CD4-positive, alpha-beta T cell treated with Interleukin-12 subunit alpha and Interleukin-12 subunit beta, for 1 hour (primary cell): Measurements from ENCODE around the gene GMPPB.

ENCODE experiments used
- DNase-seq: peaks from one replicate; pipeline ENCODE4 v3.0.0-alpha.2; 2020

Gene GMPPB

GRCh38 chr3:49727924-49728361, 4.2 kb upstream of the GMPPB start:
- no peak for DNase-seq

GRCh38 chr3:49727154-49727923, 3.6 kb upstream of the GMPPB start:
- DNase-seq, result no peak

DNA sequence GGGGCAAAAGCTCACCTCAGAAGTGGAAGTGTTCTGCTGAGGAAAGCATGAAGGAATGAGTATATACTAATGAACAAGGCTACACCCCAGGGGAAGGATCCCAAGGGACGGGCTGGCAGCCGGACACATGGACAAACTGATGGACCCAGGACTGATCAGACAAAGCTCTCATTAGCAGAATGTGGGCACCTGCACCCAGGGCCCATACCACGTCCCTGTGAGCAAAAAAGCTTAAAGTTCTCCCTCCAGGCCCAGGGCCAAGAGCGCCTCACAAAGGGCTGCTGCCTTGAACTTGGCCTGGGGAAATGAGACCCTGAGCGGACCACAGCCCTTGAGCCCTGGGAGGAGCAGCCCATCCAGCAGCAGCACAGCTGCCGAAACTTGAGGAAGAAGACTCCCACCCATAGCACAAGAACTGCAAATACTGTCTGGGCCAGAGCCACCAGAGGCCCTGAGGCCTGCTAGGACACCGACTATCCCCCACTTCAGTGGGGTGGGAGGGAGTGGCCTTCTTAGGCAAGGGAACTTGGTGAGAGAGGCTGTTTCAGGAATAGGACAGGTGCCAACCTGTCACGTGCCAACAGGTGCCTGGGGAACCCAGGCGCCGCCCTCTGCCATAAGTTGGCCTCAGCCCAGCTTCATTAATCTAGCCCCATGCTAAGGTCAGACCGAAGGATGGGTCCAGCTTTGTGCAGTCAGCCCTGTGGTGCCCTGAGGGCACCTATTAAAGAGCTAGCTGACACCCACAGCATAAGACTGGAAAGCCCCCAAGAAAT, 2.3 kb upstream of the GMPPB start:
- DNase-seq, result no peak

- DNase-seq, result peak; percentile 61
These were observed 835 bp upstream of the GMPPB start for GRCh38 chr3:49724586-49724985.

- DNase-seq, result peak; percentile 66
These were observed 489 bp downstream of the GMPPB start for GRCh38 chr3:49723296-49723627.

- DNase-seq, result no peak
These were observed 855 bp downstream of the GMPPB start for GRCh38 chr3:49722896-49723295.

GRCh38 chr3:49721896-49722781, 1.6 kb downstream of the GMPPB start:
- no peak for DNase-seq

DNA sequence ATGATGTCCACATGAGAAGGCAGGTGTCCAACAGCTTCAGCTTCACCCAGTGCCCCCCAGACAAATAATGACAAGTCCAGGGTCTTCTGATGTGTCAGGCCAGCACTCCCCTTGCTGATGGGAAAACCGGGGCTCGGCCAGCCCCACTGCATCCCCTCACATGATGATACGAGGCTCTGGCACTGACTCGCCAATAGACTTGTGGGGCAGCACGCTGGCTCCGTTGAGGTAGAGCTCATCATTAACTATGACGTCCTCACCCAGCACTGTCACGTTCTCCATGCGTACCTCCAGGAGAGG, 2.2 kb downstream of the GMPPB start:
- DNase-seq, result no peak

- no peak for DNase-seq
These were observed 2.7 kb downstream of the GMPPB start for GRCh38 chr3:49720855-49721595.

DNA sequence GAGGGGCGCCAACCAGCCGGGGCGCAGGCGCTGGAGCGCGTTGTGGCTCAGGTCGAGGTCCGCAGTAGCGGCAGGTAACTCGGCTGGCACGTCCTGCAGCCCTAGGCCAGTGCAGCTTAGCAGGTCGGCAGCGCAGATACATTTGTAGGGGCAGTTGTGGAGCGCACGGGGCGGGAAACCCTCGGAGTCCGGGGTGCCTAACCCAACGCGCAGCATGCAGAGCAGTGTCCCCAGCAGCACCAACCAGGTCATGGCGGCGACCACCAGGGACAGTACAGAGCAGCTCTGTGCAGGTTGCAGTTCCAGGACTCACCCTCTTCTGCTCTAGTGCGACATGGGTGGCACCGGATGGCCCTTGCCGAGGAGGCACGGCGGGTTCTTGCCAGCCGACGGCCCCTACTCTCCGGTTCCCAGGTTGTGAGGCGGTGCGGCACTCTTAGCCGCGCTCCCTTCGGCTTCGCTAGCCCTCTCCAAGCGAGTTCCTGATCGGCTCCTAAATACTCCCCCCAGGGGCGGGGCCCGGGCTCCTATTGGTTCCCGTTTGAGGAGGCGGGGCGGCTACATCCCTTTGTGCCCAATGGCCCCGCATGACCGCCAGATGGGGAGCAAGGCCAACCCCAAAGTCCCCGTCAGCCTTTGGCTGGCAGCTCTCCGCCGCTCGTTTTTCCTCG, 4.4 kb downstream of the GMPPB start, which contains the start of gene AMIGO3:
AMIGO3 (minus strand) TSS at position 471 of the 671 bp plus-strand sequence; CDS start at position 252, 219 bp downstream.
- peak; percentile 91 for DNase-seq

GRCh38 chr3:49718858-49719213, 4.9 kb downstream of the GMPPB start:
- DNase-seq, result no peak

DNA sequence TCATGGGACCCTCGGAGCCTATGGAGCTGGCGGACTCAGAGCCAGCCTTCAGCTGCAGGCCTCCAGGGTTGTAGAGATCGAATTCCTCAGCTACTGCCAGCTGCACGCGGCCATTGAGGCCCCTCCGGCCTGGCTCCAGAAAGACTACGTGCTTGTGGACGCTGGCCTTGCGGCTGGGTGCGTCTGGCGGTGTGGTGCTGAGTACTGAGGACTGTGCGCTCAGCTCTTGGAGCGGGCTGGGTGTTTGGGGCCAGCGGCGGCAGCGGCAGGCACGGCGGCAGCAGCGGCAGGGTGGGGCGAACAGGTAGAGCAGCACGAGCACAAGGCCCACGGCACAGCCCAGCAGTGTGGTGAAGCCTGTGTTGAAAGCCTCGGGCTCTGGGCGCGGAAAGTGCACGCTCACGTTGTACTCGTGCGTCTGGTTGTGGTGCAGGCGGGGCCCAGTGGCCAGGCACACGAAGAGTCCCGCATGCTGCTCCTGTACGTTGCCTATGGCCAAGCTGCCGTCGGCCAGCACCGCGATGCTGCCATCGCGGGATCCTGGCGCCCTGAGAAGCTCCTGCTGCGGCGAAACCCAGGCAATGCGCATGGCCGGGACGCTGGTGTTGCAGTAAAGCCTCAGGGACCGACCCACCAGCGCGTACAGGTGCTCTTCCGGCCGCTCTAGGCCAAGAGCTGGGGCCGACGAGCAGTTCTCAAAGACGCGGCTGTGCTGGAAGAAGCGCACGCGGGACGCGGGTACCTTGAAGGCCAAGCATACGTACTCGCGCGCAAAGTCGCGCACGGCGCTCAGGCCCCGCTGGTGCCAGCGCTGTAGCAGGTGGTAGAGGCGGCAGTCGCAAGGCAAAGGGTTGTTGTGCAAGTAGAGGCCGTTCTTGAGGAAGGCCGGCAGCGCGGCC, 5.5 kb downstream of the GMPPB start:
- no peak for DNase-seq

DNA sequence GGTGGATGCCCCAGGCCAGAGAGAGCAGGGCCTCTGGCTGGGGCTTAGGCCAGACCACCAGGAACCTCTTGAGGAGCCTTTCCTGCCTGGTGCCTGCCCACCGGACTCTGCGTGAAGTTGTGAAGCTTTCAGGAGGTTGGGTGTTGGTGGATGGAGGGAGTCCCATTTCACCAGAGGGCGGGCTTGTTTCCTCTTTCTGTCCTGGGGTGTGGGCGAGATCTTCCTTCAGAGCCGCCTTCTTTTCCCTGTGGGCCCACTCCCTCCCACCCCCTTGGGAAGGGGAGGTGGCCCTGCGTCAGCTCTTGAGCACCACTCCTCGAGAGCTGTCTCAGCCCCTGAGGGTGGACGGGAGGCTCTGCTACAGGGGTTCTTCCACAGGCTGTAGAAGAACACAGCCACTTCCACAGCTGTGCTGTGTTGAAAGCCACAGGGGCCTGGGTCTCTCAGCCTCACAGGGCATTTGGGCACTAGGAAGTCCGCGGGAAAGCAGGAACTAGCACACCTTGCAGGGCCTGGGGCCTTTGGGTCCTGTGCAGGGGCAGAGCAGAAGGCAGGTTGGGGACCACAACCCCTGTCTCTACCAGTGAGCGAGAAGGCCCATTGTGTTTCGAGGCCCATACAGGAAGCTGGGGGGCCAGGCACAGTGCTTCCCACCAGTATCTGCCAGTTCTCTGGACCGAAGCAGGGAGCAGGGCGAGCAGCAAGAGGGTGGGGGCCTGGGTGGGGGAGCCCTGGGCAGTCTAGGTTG, 6.4 kb downstream of the GMPPB start:
- no peak for DNase-seq

DNA sequence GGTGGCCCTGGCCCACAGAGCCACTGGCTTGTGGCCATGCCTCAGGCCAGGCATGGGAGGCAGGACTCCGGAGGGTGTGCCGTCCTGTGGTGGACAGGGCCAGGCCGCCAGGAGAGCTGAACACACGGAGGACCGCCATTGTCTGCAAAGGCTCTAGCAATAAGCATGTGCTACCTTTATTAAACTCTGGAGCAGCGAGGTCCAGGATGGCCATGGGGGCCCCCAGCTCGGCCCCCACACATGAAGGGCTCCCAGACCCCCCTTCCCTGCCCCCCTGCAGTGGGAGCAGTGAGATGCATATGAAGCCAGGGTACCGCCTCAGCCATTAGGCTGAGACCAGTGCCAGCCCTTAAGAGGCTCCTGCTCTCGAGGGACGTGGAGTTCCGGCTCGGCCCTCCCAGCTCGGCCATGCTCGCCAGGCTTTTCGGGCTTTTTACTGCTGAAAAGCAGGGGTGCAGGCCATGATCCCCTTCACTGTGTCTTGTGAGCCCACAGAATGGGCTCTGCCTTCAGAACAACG, 7.0 kb downstream of the GMPPB start:
- DNase-seq, result no peak

GRCh38 chr3:49716169-49716568, 7.6 kb downstream of the GMPPB start:
- DNase-seq, result no peak

DNA sequence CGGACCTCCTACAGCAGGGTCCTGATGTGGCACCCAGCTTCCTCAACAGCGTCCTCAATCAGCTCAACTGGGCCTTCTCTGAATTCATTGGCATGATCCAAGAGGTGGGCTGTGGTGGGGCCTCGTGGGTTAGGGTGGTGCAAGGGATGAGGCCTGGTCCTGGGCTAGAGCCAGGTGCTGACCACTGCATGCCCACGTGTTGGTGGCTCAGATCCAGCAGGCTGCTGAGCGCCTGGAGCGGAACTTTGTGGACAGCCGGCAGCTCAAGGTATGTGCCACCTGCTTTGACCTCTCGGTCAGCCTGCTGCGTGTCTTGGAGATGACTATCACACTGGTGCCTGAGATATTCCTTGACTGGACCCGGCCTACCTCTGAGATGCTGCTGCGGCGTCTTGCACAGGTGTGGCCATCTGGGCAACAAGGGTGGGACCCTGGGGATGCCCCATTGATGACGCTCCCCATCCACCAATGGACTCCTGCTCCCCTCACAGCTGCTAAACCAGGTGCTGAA, 8.1 kb downstream of the GMPPB start:
- DNase-seq, result no peak

DNA sequence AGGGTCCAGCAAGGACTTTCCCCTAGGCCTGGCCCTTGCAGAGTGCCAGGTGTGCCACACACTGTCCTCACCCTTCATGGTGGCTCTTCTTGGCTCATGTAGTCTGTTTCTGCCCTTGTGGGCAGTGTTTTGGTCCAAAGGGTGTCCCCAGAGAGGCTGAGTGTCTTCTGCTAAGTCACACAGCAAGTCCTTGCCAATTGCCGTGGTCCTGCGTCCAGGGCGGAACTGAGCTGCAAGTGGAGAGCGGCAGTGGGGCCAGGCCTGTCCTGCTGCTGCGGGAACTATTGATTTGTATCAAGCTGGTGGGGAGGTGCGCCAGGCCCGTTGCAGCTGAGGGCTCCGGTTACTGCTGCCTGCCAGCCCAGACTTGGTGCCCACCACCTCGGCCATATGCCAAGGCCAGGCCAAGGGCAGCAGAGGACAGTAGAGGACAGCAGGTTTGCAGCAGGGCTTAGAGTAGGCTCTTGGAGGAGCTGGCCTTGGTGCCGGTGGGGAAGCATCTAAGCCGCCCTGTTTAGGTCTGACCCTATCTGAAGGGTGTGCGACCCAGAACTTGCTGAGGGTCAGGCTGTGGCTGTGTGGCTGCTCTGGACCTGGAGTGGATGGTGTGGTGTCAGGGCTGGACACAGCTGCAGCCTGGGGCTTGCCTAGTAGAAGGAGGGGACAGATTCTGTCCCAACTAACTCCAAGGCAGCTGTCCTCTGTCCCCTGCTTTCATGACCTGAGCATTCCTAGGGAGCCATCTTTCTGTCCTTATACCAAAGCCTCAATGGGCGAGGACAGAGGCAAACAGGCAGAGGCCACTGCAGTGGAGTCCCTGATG, 8.8 kb downstream of the GMPPB start:
- no peak for DNase-seq

GRCh38 chr3:49713336-49714105, 10.2 kb downstream of the GMPPB start:
- DNase-seq, result no peak
